ENCODE results near the gene BEST4.
"Not testable (repeated sequence)": the region's sequence is repeated elsewhere in the genome, so short reads cannot be mapped to it uniquely, and the experiment has no call there.

Gene BEST4

GRCh38 chr1:44802306-44803061 lies 14.5 kb upstream of the BEST4 start:
- no peak for DNase-seq (ENCODE audit: low read depth)

- DNase-seq (ENCODE audit: low read depth): no peak
Observed at GRCh38 chr1:44801491-44802305, 13.7 kb upstream of the BEST4 start.

- peak; percentile 99 for DNase-seq (ENCODE audit: low read depth)
Observed at GRCh38 chr1:44799770-44800584, 12.0 kb upstream of the BEST4 start, which contains the start of gene PLK3. PLK3 (plus strand) TSS chr1:44800377; CDS start chr1:44800464, 87 bp downstream.

GRCh38 chr1:44798481-44799365 lies 10.8 kb upstream of the BEST4 start:
- DNase-seq (ENCODE audit: low read depth): no peak

- DNase-seq (ENCODE audit: low read depth): not testable (repeated sequence)
Observed at GRCh38 chr1:44797886-44798285, 9.9 kb upstream of the BEST4 start.

GRCh38 chr1:44792736-44793502 lies 4.9 kb upstream of the BEST4 start:
- no peak for DNase-seq (ENCODE audit: low read depth)

- DNase-seq (ENCODE audit: low read depth): no peak
Observed at GRCh38 chr1:44790968-44791801, 3.2 kb upstream of the BEST4 start.

- DNase-seq (ENCODE audit: low read depth): no peak
Observed at GRCh38 chr1:44787506-44787905, 464 bp downstream of the BEST4 start.

- DNase-seq (ENCODE audit: low read depth): no peak
Observed at GRCh38 chr1:44786841-44787426, 1.0 kb downstream of the BEST4 start.

GRCh38 chr1:44786138-44786840 lies 1.7 kb downstream of the BEST4 start:
- peak; percentile 54 for DNase-seq (ENCODE audit: low read depth)

- no peak for DNase-seq (ENCODE audit: low read depth)
Observed at GRCh38 chr1:44785501-44786137, 2.4 kb downstream of the BEST4 start.

GRCh38 chr1:44785029-44785380 lies 3.0 kb downstream of the BEST4 start:
- DNase-seq (ENCODE audit: low read depth): no peak

GRCh38 chr1:44784094-44785028 lies 3.6 kb downstream of the BEST4 start:
- DNase-seq (ENCODE audit: low read depth): no peak

- no peak for DNase-seq (ENCODE audit: low read depth)
Observed at GRCh38 chr1:44783697-44784093, 4.3 kb downstream of the BEST4 start.

- DNase-seq (ENCODE audit: low read depth): no peak
Observed at GRCh38 chr1:44780583-44781121, 7.3 kb downstream of the BEST4 start.

- no peak for DNase-seq (ENCODE audit: low read depth)
Observed at GRCh38 chr1:44778705-44779576, 9.0 kb downstream of the BEST4 start.
